A673 (cell line): Measurements from ENCODE around the gene ATIC.

Experiments used
- EZH2 ChIP-seq: fragments of 200-600 bp; sonication (generic); IDR thresholded peaks from 2 replicates; pipeline ENCODE4 v1.6.1; 2017; ENCODE audit warnings: borderline replicate concordance, low read depth, mild to moderate bottlenecking, mixed read lengths, antibody characterized with exemption, low read length; ENCODE audit not compliant: poor library complexity, severe bottlenecking
- TF ChIP-seq, protein P1 (sequence below): fragments of 300-800, 200-600 bp; sonication (generic); conservative IDR thresholded peaks from 2 replicates; pipeline ENCODE4 v1.5.1; 2017; ENCODE audit warnings: low read depth, mild to moderate bottlenecking, antibody characterized with exemption, low read length, moderate library complexity, mixed read lengths

- TF ChIP-seq, protein P1, sequence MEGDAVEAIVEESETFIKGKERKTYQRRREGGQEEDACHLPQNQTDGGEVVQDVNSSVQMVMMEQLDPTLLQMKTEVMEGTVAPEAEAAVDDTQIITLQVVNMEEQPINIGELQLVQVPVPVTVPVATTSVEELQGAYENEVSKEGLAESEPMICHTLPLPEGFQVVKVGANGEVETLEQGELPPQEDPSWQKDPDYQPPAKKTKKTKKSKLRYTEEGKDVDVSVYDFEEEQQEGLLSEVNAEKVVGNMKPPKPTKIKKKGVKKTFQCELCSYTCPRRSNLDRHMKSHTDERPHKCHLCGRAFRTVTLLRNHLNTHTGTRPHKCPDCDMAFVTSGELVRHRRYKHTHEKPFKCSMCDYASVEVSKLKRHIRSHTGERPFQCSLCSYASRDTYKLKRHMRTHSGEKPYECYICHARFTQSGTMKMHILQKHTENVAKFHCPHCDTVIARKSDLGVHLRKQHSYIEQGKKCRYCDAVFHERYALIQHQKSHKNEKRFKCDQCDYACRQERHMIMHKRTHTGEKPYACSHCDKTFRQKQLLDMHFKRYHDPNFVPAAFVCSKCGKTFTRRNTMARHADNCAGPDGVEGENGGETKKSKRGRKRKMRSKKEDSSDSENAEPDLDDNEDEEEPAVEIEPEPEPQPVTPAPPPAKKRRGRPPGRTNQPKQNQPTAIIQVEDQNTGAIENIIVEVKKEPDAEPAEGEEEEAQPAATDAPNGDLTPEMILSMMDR = no peak
- TF ChIP-seq EZH2 = no peak
Measured at GRCh38 chr2:215320102-215320501, 8.2 kb downstream of the ATIC start.
